ENCODE measurements around the gene DEUP1.

GRCh38 chr11:93289782-93290463 is 40.6 kb upstream of the DEUP1 start:
- TF ChIP-seq EZH2 (IDR thresholded peaks at IDR 0.05; ENCODE audit: insufficient read depth, poor library complexity, severe bottlenecking), result no peak
- no peak for TF ChIP-seq EZH2phosphoT487 (IDR thresholded peaks at IDR 0.05; ENCODE audit: insufficient read depth, low read depth)
